ENCODE measurements around the gene RNU6-8. TPM values are rescaled to one million over a fixed set of nuclear protein-coding genes. Genes with fewer than 3 reads are reported as not detected.

The RNU6-8 gene
- total RNA-seq, 1 experiment from 2014 or later = not detected

GRCh38 chr14:32189811-32190210 is 13.3 kb downstream of the RNU6-8 start:
- Mint-ChIP-seq H3K27me3 (ENCODE audit: low read depth) (peaks cover 2% of the 10 kb centered on the region; the same call in 1 of the 2 replicates), H3K4me1 (no peaks in the 10 kb centered on the region), H3K36me3 (ENCODE audit: insufficient read depth in 1 of 3, low read depth in 3 of 3) (no peaks in the 10 kb centered on the region), H3K9me3 (peaks cover 8 to 11% of the 10 kb centered on the region in 2 experiments; a peak in 4 of 5 replicates), H3K27ac (no peak overlapping the region), H3K4me3 (no peak overlapping the region)
- Histone ChIP-seq H3T11ph (ENCODE audit: low read length) (no peak overlapping the region), H3K27ac (ENCODE audit: insufficient read length, low read depth, low read length) (no peak overlapping the region), H3K79me2 (ENCODE audit: insufficient read depth, low read length) (no peaks in the 10 kb centered on the region), H4K20me1 (ENCODE audit: control insufficient read depth, insufficient read depth, insufficient read length) (no peaks in the 10 kb centered on the region), H3K18ac (ENCODE audit: insufficient read length, low read depth, low read length) (no peak overlapping the region), H4K8ac (replicated peaks; ENCODE audit: insufficient read length, low read depth, low read length) (no peak overlapping the region), H3K4ac (ENCODE audit: low read depth, low read length) (no peak overlapping the region), H4K5ac (ENCODE audit: insufficient read length, low read depth, low read length) (no peak overlapping the region), H2BK5ac (ENCODE audit: insufficient read length, low read length) (no peak overlapping the region), H2BK20ac (ENCODE audit: low read depth, low read length, poor library complexity, severe bottlenecking) (no peak overlapping the region), H2BK120ac (ENCODE audit: low read depth, low read length, poor library complexity, severe bottlenecking) (no peak overlapping the region), H2AFZ (ENCODE audit: low read length) (no peak overlapping the region), H2BK12ac (ENCODE audit: insufficient read length, low read depth, low read length) (no peak overlapping the region), H3K14ac (ENCODE audit: insufficient read depth, low read length) (no peak overlapping the region), H3K56ac (ENCODE audit: insufficient read length, low read depth, low read length) (no peak overlapping the region), H3K27me3 (ENCODE audit: insufficient read depth, low read length) (no peaks in the 10 kb centered on the region), H3K4me1 (ENCODE audit: insufficient read depth, low read length) (no peaks in the 10 kb centered on the region), H4K91ac (ENCODE audit: insufficient read length, low read depth, low read length) (no peak overlapping the region), H3K4me2 (ENCODE audit: insufficient read depth, insufficient read length, low read length) (no peak overlapping the region), H2BK15ac (ENCODE audit: low read depth, low read length) (no peak overlapping the region), H2AK5ac (ENCODE audit: insufficient read length, low read length) (no peak overlapping the region), H3K9ac (ENCODE audit: extremely low read depth, insufficient read length, low read length) (no peak overlapping the region), H3K9me3 (ENCODE audit: control insufficient read depth, low read depth, low read length) (no peaks in the 10 kb centered on the region), H3K23ac (ENCODE audit: insufficient read length, low read depth, low read length) (no peak overlapping the region), H3K79me1 (ENCODE audit: insufficient read depth, low read depth, low read length, poor library complexity, severe bottlenecking) (no peaks in the 10 kb centered on the region), H3K23me2 (ENCODE audit: insufficient read length, low read depth, low read length, poor library complexity, severe bottlenecking) (no peaks in the 10 kb centered on the region)
- TF ChIP-seq, protein P1, sequence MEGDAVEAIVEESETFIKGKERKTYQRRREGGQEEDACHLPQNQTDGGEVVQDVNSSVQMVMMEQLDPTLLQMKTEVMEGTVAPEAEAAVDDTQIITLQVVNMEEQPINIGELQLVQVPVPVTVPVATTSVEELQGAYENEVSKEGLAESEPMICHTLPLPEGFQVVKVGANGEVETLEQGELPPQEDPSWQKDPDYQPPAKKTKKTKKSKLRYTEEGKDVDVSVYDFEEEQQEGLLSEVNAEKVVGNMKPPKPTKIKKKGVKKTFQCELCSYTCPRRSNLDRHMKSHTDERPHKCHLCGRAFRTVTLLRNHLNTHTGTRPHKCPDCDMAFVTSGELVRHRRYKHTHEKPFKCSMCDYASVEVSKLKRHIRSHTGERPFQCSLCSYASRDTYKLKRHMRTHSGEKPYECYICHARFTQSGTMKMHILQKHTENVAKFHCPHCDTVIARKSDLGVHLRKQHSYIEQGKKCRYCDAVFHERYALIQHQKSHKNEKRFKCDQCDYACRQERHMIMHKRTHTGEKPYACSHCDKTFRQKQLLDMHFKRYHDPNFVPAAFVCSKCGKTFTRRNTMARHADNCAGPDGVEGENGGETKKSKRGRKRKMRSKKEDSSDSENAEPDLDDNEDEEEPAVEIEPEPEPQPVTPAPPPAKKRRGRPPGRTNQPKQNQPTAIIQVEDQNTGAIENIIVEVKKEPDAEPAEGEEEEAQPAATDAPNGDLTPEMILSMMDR (conservative IDR thresholded peaks at IDR 0.05) = no peak
- DNase-seq = no peak
- WGBS (ENCODE audit: extremely low coverage, insufficient read length, low lambda C conversion rate) = no CpG with 5 or more reads among the region's 1 CpG

Measured in H9 (cell line).